OCI-LY7 (cell line): ENCODE measurements around the gene CDK11B. TPM values are rescaled to one million over a fixed set of nuclear protein-coding genes. Genes with fewer than 3 reads are reported as not detected.
"Not testable (repeated sequence)": the region's sequence is repeated elsewhere in the genome, so short reads cannot be mapped to it uniquely, and the experiment has no call there.

Source experiments
- BruUV-seq: library from RNA; stranded (reverse); fragments of 400-500 nt; replicated peaks from 2 replicates; lab custom pipeline; 2021; lab: Mats Ljungman, UMichigan
- CTCF ChIA-PET: fragments of 300-600 bp; sonication (Branson Sonifier 250); formaldehyde crosslinking; loops from one replicate; lab custom pipeline; 2022; ENCODE audit warnings: antibody characterized with exemption; ENCODE audit not compliant: unreplicated experiment; lab: Charles Lee
- POLR2A ChIA-PET: fragments of 300-600 bp; sonication (Branson Sonifier 250); formaldehyde crosslinking; loops from one replicate; lab custom pipeline; 2022; ENCODE audit warnings: antibody characterized with exemption; lab: Charles Lee
- DNase-seq: peaks from one replicate; pipeline ENCODE4 v3.0.0-alpha.2; 2015; ENCODE audit warnings: low spot score
- H2AFZ ChIP-seq: fragments of 200-600 bp; sonication (generic), shearing (Covaris generic); 2 replicates; pipeline ENCODE4 v1.6.1; 2014; ENCODE audit warnings: mild to moderate bottlenecking, antibody characterized with exemption, low read length, moderate library complexity
- H3K27ac ChIP-seq: fragments of 200-600 bp; sonication (generic); 2 replicates; pipeline ENCODE4 v1.5.1; 2014; ENCODE audit warnings: mixed run types, low read depth, mild to moderate bottlenecking, moderate library complexity, low read length, inconsistent platforms; ENCODE audit not compliant: poor library complexity, severe bottlenecking
- H3K36me3 ChIP-seq: fragments of 200-600 bp; sonication (generic); 2 replicates; pipeline ENCODE4 v1.6.1; 2014; ENCODE audit warnings: mild to moderate bottlenecking, antibody characterized with exemption, low read length, moderate library complexity, mixed read lengths; ENCODE audit not compliant: insufficient read depth
- H3K4me1 ChIP-seq: fragments of 200-600 bp; sonication (generic); 2 replicates; pipeline ENCODE4 v1.5.1; 2014; ENCODE audit warnings: mild to moderate bottlenecking, low read length; ENCODE audit not compliant: insufficient read depth, poor library complexity, severe bottlenecking
- H3K4me2 ChIP-seq: fragments of 200-600 bp; sonication (generic); 2 replicates; pipeline ENCODE4 v1.6.1; 2014; ENCODE audit warnings: mild to moderate bottlenecking, low read length
- H3K4me3 ChIP-seq: fragments of 200-600 bp; sonication (generic); 2 replicates; pipeline ENCODE4 v1.5.1; 2014; ENCODE audit warnings: mild to moderate bottlenecking, low read depth, low read length; ENCODE audit not compliant: poor library complexity, severe bottlenecking
- H3K79me2 ChIP-seq: fragments of 200-600 bp; sonication (generic); 2 replicates; pipeline ENCODE4 v1.6.1; 2016; ENCODE audit warnings: low read depth, mild to moderate bottlenecking, low read length, moderate library complexity, mixed read lengths; ENCODE audit not compliant: insufficient read depth
- H3K9me2 ChIP-seq: fragments of 200-600 bp; sonication (generic); 2 replicates; pipeline ENCODE4 v1.6.1; 2016; ENCODE audit warnings: mild to moderate bottlenecking, low read length, mixed read lengths; ENCODE audit not compliant: insufficient read depth
- H3K9me3 ChIP-seq: fragments of 200-600 bp; sonication (generic); 2 replicates; pipeline ENCODE4 v1.6.1; 2014; ENCODE audit warnings: mild to moderate bottlenecking, mixed run types, low read length, mixed read lengths
- H4K20me1 ChIP-seq: fragments of 200-600 bp; sonication (generic); 2 replicates; pipeline ENCODE4 v1.6.1; 2014; ENCODE audit warnings: mild to moderate bottlenecking, antibody characterized with exemption, low read length, moderate library complexity, mixed read lengths; ENCODE audit not compliant: insufficient read depth
- intact Hi-C: fragments of 100-400 bp; cut with micrococcal nuclease; formaldehyde crosslinking; loops from one replicate; pipeline ENCODE4 v1.10.0; 2022; ENCODE audit not compliant: unreplicated experiment
- total RNA-seq, 2 experiments: library from RNA; depleted of rRNA in 1 of 2; stranded (reverse); fragments of >200 nt in 1 of 2; shearing (Covaris generic) in 1 of 2; gene quantifications; 2 replicates each; pipeline ENCODE4 v1.2.3, GENCODE V29; 2014 to 2022

CDK11B gene
- total RNA-seq, 2 experiments from 2014 or later: 21.6 to 51.5 TPM

DNA sequence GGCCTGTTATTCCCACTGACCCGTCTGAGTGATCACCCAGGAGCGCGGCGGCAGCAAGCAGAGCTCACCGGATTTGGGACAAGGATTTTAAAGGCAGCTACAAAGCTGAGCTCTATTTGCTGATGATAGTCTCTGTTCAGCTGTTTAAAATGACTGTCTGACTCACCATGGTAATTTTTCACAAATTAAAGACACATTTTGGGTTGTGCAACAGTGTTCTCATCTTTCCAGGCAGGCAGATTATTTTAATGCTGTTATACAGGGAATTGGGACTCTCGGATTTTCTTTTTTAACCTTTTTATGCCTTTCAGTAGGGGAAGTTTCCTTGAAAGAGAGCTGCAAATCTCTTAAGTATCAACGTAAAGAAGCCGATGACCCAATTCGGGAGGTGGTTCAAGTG is 3.6 kb upstream of the CDK11B start:
- BruUV-seq, POLR2A ChIA-PET, H2AFZ ChIP-seq, H3K9me2 ChIP-seq, CTCF ChIA-PET, H3K4me1 ChIP-seq, DNase-seq, intact Hi-C loops, H3K9me3 ChIP-seq, H4K20me1 ChIP-seq, H3K4me2 ChIP-seq, H3K4me3 ChIP-seq, H3K27ac ChIP-seq, H3K79me2 ChIP-seq: not testable (repeated sequence)
- H3K36me3 ChIP-seq: peaks cover 20% of the 10 kb centered on the region

- H3K9me3 ChIP-seq, H3K4me1 ChIP-seq, H3K4me3 ChIP-seq, BruUV-seq, POLR2A ChIA-PET, H3K27ac ChIP-seq, H4K20me1 ChIP-seq, H2AFZ ChIP-seq, CTCF ChIA-PET, H3K79me2 ChIP-seq, H3K4me2 ChIP-seq, DNase-seq, intact Hi-C loops, H3K9me2 ChIP-seq: not testable (repeated sequence)
- peaks cover 75% of the 10 kb centered on the region for H3K36me3 ChIP-seq
Observed at GRCh38 chr1:1648265-1648664, 10.5 kb downstream of the CDK11B start.

DNA sequence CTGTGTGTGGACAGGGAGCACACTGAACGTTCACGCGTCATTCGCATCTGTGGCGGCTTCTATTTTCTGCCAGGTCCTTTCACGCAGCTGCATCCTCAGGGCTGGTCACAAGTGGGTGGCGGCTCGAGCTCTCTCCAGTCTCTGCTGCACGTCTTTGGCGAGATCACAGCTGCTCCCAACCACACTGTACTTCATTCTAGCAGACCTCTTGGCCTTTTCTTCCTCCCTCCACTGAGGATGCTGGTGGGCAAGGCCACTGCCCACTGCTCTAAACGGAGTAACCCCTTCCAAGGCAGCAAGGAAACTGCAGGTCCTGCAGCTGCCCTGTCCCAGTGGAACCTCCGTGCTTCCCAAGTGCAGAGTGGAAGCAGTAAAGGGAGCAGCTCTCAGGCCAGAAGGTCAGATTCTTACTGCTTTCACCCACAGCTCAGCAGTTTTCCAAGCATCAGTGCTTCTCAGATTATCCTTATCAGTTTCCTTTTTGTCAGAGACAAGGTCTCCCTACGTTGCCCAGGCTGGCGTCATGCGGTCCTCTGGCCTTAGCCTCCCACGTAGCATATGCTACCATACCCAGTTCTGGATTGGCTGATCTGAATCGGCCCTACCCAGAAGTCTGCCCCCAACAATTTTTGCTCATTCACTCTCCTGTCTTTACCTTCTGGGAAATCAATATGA is 11.1 kb downstream of the CDK11B start:
- H4K20me1 ChIP-seq, BruUV-seq, H2AFZ ChIP-seq, H3K79me2 ChIP-seq, POLR2A ChIA-PET, CTCF ChIA-PET, DNase-seq, H3K4me2 ChIP-seq, H3K27ac ChIP-seq, intact Hi-C loops, H3K4me1 ChIP-seq, H3K9me2 ChIP-seq, H3K9me3 ChIP-seq, H3K4me3 ChIP-seq: not testable (repeated sequence)
- peaks cover 70% of the 10 kb centered on the region for H3K36me3 ChIP-seq

DNA sequence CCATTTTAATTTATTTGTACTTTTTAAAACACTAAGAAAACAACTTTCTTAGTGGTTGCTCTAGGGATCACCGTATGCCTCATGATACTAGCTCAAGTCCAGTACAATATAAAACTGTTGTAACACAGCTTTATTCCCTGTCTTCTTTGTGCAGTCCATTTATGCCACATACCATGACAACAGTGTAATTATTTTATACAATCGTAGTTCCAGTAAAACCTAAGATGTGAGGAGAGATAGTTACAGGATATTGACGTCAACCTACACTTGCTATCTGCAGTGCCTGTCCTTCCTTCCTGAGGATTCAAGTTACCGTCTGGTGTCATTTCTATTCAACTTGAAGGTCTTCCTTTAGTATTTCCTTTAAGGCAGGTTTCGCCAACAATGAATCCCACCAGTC is 12.5 kb downstream of the CDK11B start:
- H3K9me2 ChIP-seq, H2AFZ ChIP-seq, CTCF ChIA-PET, H4K20me1 ChIP-seq, H3K4me3 ChIP-seq, H3K4me2 ChIP-seq, POLR2A ChIA-PET, H3K9me3 ChIP-seq, H3K4me1 ChIP-seq, H3K79me2 ChIP-seq, DNase-seq, BruUV-seq, H3K27ac ChIP-seq, intact Hi-C loops: not testable (repeated sequence)
- peaks cover 56% of the 10 kb centered on the region for H3K36me3 ChIP-seq

DNA sequence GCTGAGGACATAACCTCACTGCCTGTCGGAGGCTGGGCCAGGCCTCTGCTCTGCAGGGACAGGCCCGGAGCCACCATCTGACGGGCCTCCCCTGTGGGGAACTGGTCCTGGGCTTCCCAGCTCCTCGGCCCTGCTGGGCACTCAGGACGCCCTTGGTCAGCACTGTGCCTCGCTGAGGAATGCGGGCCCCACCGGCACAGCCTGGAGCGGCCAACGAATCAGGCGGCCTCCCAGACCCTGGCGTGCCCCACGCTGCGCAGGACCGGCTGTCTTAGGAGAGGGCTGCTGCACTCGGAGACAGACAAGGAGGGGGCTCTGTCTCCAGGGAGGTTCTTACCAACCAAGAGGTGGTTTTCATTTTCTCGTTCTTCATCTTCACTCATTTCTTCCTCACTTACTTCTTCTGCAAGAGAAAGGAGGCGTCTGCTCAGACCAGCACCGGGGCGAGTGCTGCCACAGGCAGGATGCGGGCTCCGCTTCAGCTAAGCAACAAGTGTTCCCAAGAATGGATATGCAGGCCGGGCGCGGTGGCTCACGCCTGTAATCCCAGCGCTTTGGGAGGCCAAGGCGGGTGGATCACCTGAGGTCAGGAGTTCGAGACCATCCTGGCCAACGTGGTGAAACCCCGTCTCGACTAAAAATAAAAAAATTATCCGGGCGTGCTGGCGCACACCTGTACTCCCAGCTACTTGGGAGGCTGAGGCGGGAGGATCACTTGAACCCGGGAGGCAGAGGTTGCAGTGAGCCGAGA is 17.9 kb downstream of the CDK11B start:
- H3K4me1 ChIP-seq, H4K20me1 ChIP-seq, H3K79me2 ChIP-seq, H3K4me3 ChIP-seq, DNase-seq, POLR2A ChIA-PET, H3K9me3 ChIP-seq, CTCF ChIA-PET, intact Hi-C loops, H3K9me2 ChIP-seq, H2AFZ ChIP-seq, H3K4me2 ChIP-seq, H3K27ac ChIP-seq, BruUV-seq: not testable (repeated sequence)
- peaks cover 13% of the 10 kb centered on the region for H3K36me3 ChIP-seq

- intact Hi-C loops: not testable (repeated sequence)
Observed at GRCh38 chr1:1640081-1640480, 18.7 kb downstream of the CDK11B start.

More at GRCh38 chr1:1640081-1640480, 18.7 kb downstream of the CDK11B start:
- H4K20me1 ChIP-seq, DNase-seq, H2AFZ ChIP-seq, BruUV-seq, CTCF ChIA-PET, H3K9me2 ChIP-seq, H3K4me3 ChIP-seq, H3K4me2 ChIP-seq, H3K36me3 ChIP-seq, POLR2A ChIA-PET, H3K79me2 ChIP-seq, H3K4me1 ChIP-seq, H3K9me3 ChIP-seq, H3K27ac ChIP-seq: not testable (repeated sequence)
